Brain microvascular endothelial cell (primary cell): ENCODE results near the gene PLOD3.

Experiments
- DNase-seq: peaks from one replicate; pipeline ENCODE4 v3.0.0-alpha.2; 2020
- H3K27ac ChIP-seq: fragments of 250-450 bp; sonication (Bioruptor Pico); 2 replicates; pipeline ENCODE4 v1.5.1; 2020; ENCODE audit warnings: mild to moderate bottlenecking, moderate library complexity
- H3K27me3 ChIP-seq: fragments of 250-450 bp; sonication (Bioruptor Pico); replicated peaks from 2 replicates; pipeline ENCODE4 v1.5.1; 2020; ENCODE audit warnings: mild to moderate bottlenecking
- H3K36me3 ChIP-seq: fragments of 250-450 bp; sonication (Bioruptor Pico); replicated peaks from 2 replicates; pipeline ENCODE4 v1.5.1; 2020; ENCODE audit warnings: mild to moderate bottlenecking
- H3K4me3 ChIP-seq: 2 replicates; pipeline ENCODE4 v1.5.1; 2011; ENCODE audit warnings: low read depth, mild to moderate bottlenecking, control low read depth, low read length, moderate library complexity
- CTCF ChIP-seq: IDR thresholded peaks from 2 replicates; pipeline ENCODE4 v1.5.1; 2011; ENCODE audit warnings: low read depth, mild to moderate bottlenecking, moderate library complexity, low read length, control low read depth, inconsistent platforms; ENCODE audit errors: missing control alignments
- in situ Hi-C: cut with HindIII; loops from 2 replicates; pipeline ENCODE4 v1.10.0; 2017; ENCODE audit warnings: low sequenced_read_pairs, low pct_ligation_motif_present

Gene PLOD3

GRCh38 chr7:101174322-101174854, 43.0 kb downstream of the PLOD3 start:
- Histone ChIP-seq H3K4me3 (no peak overlapping the region), H3K27me3 (peaks cover 73% of the 10 kb centered on the region), H3K36me3 (no peaks in the 10 kb centered on the region), H3K27ac (no peak overlapping the region)
- no peak for DNase-seq
- in situ Hi-C loops, result loop anchor here (25.0 kb wide), 1 partner anchor 113 kb away; no protein-coding TSS in a partner anchor
- TF ChIP-seq CTCF, result no peak

DNA sequence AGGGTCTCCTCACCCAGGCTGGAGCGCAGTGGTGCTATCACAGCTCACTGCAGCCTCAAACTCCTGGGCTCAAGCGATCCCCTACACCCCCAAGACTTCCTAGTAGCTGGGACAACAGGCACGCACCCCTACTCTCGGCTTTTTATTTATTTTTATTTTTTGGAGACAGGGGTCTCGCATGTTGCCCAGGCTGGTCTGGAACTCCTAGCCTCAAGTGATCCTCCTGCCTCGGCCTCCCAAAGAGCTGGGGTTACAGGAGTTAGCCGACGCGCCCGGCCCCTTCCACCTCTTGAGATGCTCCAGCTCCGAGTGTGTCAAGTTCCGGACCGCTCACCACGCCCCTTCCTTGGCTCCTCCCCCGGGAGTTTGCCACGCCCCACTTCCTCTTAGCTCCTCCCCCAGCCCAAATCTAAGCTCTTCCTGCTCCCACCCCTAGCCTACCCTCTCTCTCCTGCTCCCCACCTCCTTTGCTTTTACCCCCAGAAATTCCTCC, 43.6 kb downstream of the PLOD3 start:
- no peak for DNase-seq
- Histone ChIP-seq H3K36me3 (no peaks in the 10 kb centered on the region), H3K27me3 (peaks cover 73% of the 10 kb centered on the region), H3K27ac (no peak overlapping the region), H3K4me3 (no peak overlapping the region)
- TF ChIP-seq CTCF, result no peak
- in situ Hi-C loops, result loop anchor here (25.0 kb wide), 1 partner anchor 114 kb away; no protein-coding TSS in a partner anchor

- Histone ChIP-seq H3K27me3 (peaks cover 70% of the 10 kb centered on the region), H3K27ac (no peak overlapping the region), H3K36me3 (no peaks in the 10 kb centered on the region), H3K4me3 (no peak overlapping the region)
- TF ChIP-seq CTCF, result no peak
- DNase-seq, result peak; percentile 58
- in situ Hi-C loops, result loop anchor here (25.0 kb wide), 1 partner anchor 114 kb away; no protein-coding TSS in a partner anchor
These were observed 44.3 kb downstream of the PLOD3 start for GRCh38 chr7:101172854-101173751.

DNA sequence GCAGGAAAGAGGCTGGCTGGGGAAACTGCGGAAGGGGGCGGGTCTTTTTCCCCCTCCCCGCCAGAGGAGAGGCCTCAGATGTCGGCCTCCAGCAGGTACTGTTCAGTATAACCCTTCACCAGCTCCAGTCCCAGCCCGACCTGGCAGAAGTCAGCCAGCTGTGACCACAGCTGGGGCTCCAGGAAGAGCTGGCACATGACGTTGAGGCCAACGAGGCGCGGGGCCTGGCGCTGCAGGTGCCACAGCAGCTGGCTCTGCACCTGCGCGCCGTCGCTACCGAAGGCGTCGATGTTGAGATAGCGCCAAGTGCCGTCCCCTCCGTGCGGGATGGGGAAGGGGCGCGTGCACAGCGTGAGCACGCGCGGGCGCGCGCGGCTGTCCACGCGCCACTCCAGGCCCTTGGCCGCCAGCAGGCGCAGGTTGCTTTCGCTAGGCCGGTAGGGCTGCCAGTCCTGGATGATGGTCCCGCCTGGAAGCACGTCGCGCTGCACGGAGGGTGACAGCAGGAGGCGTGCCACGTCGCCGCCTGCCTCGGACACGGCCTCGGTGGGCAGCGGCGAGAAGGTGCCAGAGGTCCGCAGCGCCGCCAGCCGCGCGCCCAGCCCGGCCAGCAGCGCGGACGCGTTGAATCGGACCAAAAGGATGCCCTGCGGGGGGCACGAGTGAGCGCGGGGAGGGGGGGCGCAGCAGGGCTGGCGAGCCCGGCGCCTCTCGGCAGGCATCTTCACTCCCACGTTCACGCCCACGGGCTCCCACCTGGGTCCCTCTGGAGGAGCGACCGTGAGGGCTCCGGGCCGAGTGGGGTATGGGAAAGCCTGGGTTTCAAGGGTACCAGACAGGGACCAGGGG, 45.2 kb downstream of the PLOD3 start:
- no peak for TF ChIP-seq CTCF
- in situ Hi-C loops, result loop anchor here (25.0 kb wide), 1 partner anchor 115 kb away; no protein-coding TSS in a partner anchor
- Histone ChIP-seq H3K36me3 (no peaks in the 10 kb centered on the region), H3K27me3 (peaks cover 66% of the 10 kb centered on the region), H3K27ac (no peak overlapping the region), H3K4me3 (no peak overlapping the region)
- no peak for DNase-seq

- Histone ChIP-seq H3K27me3 (peaks cover 65% of the 10 kb centered on the region), H3K4me3 (no peak overlapping the region), H3K36me3 (no peaks in the 10 kb centered on the region), H3K27ac (no peak overlapping the region)
- DNase-seq, result no peak
- TF ChIP-seq CTCF, result peak; percentile 43
- in situ Hi-C loops, result loop anchor here (25.0 kb wide), 1 partner anchor 116 kb away; no protein-coding TSS in a partner anchor
These were observed 45.9 kb downstream of the PLOD3 start for GRCh38 chr7:101171442-101171837.
